Measurements from ENCODE around the gene USP3.

Gene USP3

DNA sequence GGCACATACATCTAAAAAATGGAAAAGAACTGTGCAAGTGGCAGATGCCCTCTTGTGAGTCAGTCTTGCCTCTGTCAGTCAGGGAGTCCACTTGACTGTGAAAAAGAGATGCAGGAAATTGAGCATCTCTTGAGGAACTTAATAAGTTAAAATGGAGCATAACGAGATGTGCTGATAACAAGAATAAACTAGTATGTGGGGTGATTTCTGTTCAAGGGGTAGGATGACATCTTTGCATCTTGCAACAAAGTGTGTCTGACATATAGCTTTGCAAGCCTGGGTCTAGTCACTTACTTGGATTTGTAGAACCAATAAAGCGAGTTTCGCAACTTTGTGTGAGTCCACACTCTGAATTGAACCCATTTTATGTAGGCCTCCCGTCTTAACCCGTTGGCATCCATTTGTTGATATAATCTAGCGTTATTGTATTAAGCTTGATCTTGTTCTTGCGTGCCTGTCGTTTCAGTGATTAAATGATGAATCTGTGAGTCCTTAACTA lies 2.2 kb downstream of the USP3 start:
- TF ChIP-seq RAD21 (IDR thresholded peaks at IDR 0.05; ENCODE audit: low read depth) (no peak), YY1 (IDR thresholded peaks at IDR 0.05; ENCODE audit: low read depth) (no peak), TAF1 (IDR thresholded peaks at IDR 0.05; ENCODE audit: low read depth) (no peak), CEBPB (IDR thresholded peaks at IDR 0.05) (peak; percentile 53), TEAD4 (IDR thresholded peaks at IDR 0.05) (no peak), TCF12 (IDR thresholded peaks at IDR 0.05; ENCODE audit: low read depth) (no peak)

DNA sequence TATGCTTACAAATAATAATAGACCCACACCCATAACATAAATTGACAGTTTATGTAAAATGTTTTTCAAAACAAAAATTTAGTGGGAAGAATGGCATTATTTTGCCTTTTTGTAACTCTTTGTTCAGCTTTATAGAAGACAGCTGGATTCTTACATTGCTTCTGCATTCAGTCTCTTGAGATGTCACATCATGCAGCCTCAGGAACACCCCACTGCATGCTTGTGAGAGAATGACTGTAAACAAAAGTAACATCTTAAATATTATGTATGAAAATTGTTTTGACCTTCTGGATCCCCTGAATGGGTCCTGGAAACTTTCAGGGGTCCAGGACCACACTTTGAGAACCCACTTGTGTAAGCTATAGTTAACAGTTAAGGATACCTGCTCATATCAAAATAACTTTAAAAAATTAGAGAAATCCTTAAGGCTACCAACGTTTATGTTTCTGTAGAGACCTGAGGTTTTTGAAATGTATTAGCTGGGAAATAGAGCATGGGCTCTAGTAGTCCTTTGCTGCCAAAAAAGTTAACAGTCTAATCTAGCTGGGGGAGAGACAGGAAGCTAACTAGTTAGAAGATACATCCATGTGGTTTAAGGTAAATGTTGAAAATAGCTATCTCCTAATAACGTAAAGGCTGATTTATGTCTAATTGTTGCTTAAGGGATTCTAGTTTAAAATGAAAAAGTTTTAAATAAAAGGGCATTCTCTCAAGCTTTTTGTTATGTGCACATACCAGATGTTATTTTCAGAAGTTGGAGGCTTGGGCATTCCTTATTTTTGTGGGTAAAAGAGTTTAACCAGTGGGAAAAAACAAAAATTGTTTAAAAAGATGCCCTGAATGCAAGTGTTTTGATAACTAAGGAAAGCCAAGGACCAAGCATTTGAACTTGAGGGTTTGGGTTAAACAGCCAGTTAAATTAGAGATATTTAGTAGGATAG lies 3.8 kb downstream of the USP3 start:
- TF ChIP-seq CEBPB (IDR thresholded peaks at IDR 0.05) (no peak), CREB1 (IDR thresholded peaks at IDR 0.05; ENCODE audit: low read depth) (no peak), RAD21 (IDR thresholded peaks at IDR 0.05; ENCODE audit: low read depth) (no peak), FOXM1 (IDR thresholded peaks at IDR 0.05; ENCODE audit: borderline replicate concordance, low read depth) (no peak), TEAD4 (IDR thresholded peaks at IDR 0.05) (no peak), YY1 (IDR thresholded peaks at IDR 0.05; ENCODE audit: low read depth) (no peak), EGR1 (IDR thresholded peaks at IDR 0.05) (no peak), NFIC (IDR thresholded peaks at IDR 0.05) (no peak), TAF1 (IDR thresholded peaks at IDR 0.05; ENCODE audit: low read depth) (no peak), TCF12 (IDR thresholded peaks at IDR 0.05; ENCODE audit: low read depth) (no peak)
- TF ChIP-seq, protein P1, sequence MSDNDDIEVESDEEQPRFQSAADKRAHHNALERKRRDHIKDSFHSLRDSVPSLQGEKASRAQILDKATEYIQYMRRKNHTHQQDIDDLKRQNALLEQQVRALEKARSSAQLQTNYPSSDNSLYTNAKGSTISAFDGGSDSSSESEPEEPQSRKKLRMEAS (IDR thresholded peaks at IDR 0.05), result no peak
- TF ChIP-seq, protein P2, sequence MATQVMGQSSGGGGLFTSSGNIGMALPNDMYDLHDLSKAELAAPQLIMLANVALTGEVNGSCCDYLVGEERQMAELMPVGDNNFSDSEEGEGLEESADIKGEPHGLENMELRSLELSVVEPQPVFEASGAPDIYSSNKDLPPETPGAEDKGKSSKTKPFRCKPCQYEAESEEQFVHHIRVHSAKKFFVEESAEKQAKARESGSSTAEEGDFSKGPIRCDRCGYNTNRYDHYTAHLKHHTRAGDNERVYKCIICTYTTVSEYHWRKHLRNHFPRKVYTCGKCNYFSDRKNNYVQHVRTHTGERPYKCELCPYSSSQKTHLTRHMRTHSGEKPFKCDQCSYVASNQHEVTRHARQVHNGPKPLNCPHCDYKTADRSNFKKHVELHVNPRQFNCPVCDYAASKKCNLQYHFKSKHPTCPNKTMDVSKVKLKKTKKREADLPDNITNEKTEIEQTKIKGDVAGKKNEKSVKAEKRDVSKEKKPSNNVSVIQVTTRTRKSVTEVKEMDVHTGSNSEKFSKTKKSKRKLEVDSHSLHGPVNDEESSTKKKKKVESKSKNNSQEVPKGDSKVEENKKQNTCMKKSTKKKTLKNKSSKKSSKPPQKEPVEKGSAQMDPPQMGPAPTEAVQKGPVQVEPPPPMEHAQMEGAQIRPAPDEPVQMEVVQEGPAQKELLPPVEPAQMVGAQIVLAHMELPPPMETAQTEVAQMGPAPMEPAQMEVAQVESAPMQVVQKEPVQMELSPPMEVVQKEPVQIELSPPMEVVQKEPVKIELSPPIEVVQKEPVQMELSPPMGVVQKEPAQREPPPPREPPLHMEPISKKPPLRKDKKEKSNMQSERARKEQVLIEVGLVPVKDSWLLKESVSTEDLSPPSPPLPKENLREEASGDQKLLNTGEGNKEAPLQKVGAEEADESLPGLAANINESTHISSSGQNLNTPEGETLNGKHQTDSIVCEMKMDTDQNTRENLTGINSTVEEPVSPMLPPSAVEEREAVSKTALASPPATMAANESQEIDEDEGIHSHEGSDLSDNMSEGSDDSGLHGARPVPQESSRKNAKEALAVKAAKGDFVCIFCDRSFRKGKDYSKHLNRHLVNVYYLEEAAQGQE (IDR thresholded peaks at IDR 0.05; ENCODE audit: low read depth), result no peak

DNA sequence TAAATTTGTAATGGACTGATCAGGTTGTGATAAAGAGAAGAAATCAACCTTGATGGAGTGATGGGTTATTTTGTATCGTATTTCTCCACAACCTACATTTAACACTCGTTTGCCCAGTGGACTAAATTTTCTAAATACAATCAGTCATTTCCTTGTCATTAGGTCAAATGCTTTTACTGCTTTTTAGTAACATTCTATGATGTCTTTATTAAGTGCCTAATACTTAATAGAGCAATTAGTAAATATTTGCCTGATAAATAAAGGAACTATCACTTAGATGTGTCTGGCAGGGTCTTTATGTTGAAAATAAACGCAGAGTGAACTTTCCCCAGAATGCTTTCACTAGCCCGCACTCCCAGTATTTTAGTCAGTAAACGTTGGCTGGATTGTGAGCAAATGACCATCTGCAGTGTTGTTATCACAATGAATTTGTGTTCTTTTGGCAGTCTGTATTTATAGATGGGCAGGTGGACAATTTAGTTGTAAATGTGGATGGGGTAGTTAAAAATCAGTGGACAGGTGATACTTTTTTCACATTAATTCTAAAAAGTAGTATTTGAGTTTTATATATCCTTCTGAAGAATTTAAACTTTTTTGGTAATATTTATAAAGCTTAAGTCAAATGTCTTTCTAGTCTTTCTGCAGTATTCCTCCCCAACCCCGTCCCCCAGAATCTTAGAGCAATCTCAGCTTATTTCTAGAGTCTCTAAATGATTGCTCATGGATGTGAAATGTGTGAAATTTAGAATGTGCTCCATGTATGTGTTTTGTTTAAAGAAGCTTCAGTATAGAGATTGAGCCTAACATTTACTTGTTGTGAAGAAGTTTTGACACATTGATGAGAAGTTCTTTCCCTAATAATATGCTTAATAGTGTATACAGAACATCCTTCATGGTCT lies 4.9 kb downstream of the USP3 start:
- TF ChIP-seq, protein P2 (IDR thresholded peaks at IDR 0.05; ENCODE audit: low read depth), result no peak
- no peak for TF ChIP-seq NFIC (IDR thresholded peaks at IDR 0.05)
- TF ChIP-seq ZBTB7A (IDR thresholded peaks at IDR 0.05; ENCODE audit: low read depth), result no peak
- no peak for TF ChIP-seq RAD21 (IDR thresholded peaks at IDR 0.05; ENCODE audit: low read depth)
- no peak for TF ChIP-seq YY1 (IDR thresholded peaks at IDR 0.05; ENCODE audit: low read depth)
- TF ChIP-seq CEBPB (IDR thresholded peaks at IDR 0.05), result no peak
- TF ChIP-seq EP300 (IDR thresholded peaks at IDR 0.05; ENCODE audit: borderline replicate concordance), result no peak
- no peak for TF ChIP-seq CREB1 (IDR thresholded peaks at IDR 0.05; ENCODE audit: low read depth)
- no peak for TF ChIP-seq TEAD4 (IDR thresholded peaks at IDR 0.05)
- no peak for TF ChIP-seq TCF12 (IDR thresholded peaks at IDR 0.05; ENCODE audit: low read depth)
- no peak for TF ChIP-seq FOXM1 (IDR thresholded peaks at IDR 0.05; ENCODE audit: borderline replicate concordance, low read depth)
- no peak for TF ChIP-seq TAF1 (IDR thresholded peaks at IDR 0.05; ENCODE audit: low read depth)
- TF ChIP-seq, protein P1 (IDR thresholded peaks at IDR 0.05), result no peak
- TF ChIP-seq EGR1 (IDR thresholded peaks at IDR 0.05), result no peak
- TF ChIP-seq, protein P3, sequence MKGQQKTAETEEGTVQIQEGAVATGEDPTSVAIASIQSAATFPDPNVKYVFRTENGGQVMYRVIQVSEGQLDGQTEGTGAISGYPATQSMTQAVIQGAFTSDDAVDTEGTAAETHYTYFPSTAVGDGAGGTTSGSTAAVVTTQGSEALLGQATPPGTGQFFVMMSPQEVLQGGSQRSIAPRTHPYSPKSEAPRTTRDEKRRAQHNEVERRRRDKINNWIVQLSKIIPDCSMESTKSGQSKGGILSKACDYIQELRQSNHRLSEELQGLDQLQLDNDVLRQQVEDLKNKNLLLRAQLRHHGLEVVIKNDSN (IDR thresholded peaks at IDR 0.05), result no peak

DNA sequence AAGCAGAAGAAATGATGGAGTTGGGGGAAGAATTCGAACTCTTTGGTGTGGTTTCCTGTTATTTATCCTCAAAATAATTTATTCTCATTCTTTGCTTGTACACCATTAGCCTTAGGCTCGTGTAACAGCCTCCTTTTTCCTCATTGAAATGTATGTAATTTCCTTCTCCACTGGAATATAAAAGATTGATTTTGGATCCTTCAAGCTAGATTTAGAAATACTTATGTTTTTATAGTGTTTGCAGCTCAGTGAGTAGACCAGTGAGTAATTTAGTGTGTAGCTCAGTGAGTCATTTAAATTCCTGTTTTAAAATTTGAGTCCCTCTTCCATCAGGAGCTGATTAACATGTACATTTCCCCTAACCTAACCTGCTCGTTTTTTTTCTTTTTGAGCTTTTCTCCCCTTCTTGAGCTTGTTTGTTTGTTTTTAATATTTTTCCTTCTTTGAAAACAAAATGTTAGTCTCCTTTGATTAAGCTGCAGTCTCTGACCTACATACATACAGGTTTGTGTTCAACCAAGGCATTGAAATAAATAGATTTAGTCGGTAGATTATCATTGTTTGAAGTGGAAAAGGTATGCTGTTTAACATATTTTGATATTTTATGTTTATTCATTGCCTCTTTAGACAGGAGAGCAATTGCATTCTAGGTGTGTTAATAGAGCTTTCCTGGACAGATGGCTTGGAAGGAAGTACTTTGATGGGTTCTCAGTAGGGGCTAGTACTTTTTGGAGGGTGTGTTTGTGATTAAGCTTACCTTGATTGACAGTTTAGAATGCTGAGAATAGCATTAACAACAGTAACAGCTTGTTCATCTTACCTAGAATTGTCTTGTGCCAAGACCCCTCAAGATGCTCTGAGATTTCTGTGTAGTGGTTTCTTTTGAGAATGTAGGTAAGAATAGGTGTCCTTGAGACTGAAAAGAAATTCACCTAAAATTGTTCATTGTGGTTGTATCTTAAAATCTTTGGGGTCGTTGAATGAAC lies 5.9 kb downstream of the USP3 start:
- no peak for TF ChIP-seq CEBPB (IDR thresholded peaks at IDR 0.05)
- TF ChIP-seq TEAD4 (IDR thresholded peaks at IDR 0.05), result no peak
- no peak for TF ChIP-seq TCF12 (IDR thresholded peaks at IDR 0.05; ENCODE audit: low read depth)
- no peak for TF ChIP-seq CREB1 (IDR thresholded peaks at IDR 0.05; ENCODE audit: low read depth)
- TF ChIP-seq, protein P1 (IDR thresholded peaks at IDR 0.05), result no peak
